GM10248 (cell line): ENCODE data around the gene GRID1.

Experiments used
- CTCF ChIA-PET: fragments of 300-600 bp; sonication (Branson Sonifier 250); formaldehyde crosslinking; extraction: SDS; loops from one replicate; lab custom pipeline; 2021; ENCODE audit warnings: antibody characterized with exemption; lab: Yijun Ruan, JAX
- POLR2A ChIA-PET: fragments of 350-650 bp; sonication (Branson Sonifier 250); formaldehyde crosslinking; extraction: SDS; loops from one replicate; lab custom pipeline; 2020; ENCODE audit warnings: antibody characterized with exemption; lab: Yijun Ruan, JAX
- DNase-seq: peaks from one replicate; pipeline ENCODE4 v3.0.0; 2012; ENCODE audit errors: extremely low spot score
- CTCF ChIP-seq: IDR thresholded peaks from 2 replicates; pipeline ENCODE4 v1.5.1; 2012; ENCODE audit warnings: mild to moderate bottlenecking, low read depth; ENCODE audit errors: extremely low read depth, missing control alignments, control extremely low read depth

The GRID1 gene

GRCh38 chr10:86294346-86295265 is 72.0 kb downstream of the GRID1 start:
- TF ChIP-seq CTCF: no peak
- ChIA-PET CTCF (interaction anchor here (0.9 kb wide), 1 partner anchor 38 kb away, joined by 3 read pairs; no protein-coding TSS in a partner anchor), POLR2A (no interaction called here)
- DNase-seq: no peak

GRCh38 chr10:86293396-86293791 is 73.2 kb downstream of the GRID1 start:
- no peak for DNase-seq
- POLR2A ChIA-PET: no interaction called here
- CTCF ChIA-PET: no interaction called here
- TF ChIP-seq CTCF: no peak

GRCh38 chr10:86292462-86293395 is 73.9 kb downstream of the GRID1 start:
- DNase-seq: no peak
- ChIA-PET CTCF (no interaction called here), POLR2A (no interaction called here)
- TF ChIP-seq CTCF: no peak

- POLR2A ChIA-PET: no interaction called here
- TF ChIP-seq CTCF: no peak
- CTCF ChIA-PET: no interaction called here
- no peak for DNase-seq
Observed at GRCh38 chr10:86291616-86292340, 74.8 kb downstream of the GRID1 start.

- no peak for DNase-seq
- ChIA-PET POLR2A (no interaction called here), CTCF (no interaction called here)
- TF ChIP-seq CTCF: no peak
Observed at GRCh38 chr10:86290933-86291615, 75.5 kb downstream of the GRID1 start.

- no peak for TF ChIP-seq CTCF
- POLR2A ChIA-PET: no interaction called here
- CTCF ChIA-PET: no interaction called here
- no peak for DNase-seq
Observed at GRCh38 chr10:86289577-86289868, 77.1 kb downstream of the GRID1 start.
